Central memory CD8-positive, alpha-beta T cell (primary cell): Measurements from ENCODE around the gene UBE2J2.
A peak's percentile ranks its signal among the peaks of the same experiment; 100 is the strongest.

Experiments
- ATAC-seq: fragments of 150-1000 bp; cut with Tn5 transposase; replicated peaks from 2 replicates; pipeline ENCODE4 v1.10.0; 2022; ENCODE audit warnings: mild to moderate bottlenecking, moderate FRiP score, moderate number of reproducible peaks; ENCODE audit not compliant: poor library complexity, severe bottlenecking; ENCODE audit errors: extremely low read depth
- DNase-seq, 2 donors: peaks; one replicate each; pipeline ENCODE4 v3.0.0; 2021; ENCODE audit warnings: low spot score in 2 of 2
- H3K27ac Mint-ChIP-seq: one replicate; pipeline ENCODE4 v1.8.0; 2022; ENCODE audit warnings: low read depth, mild to moderate bottlenecking, moderate library complexity, mixed read lengths
- H3K27me3 Mint-ChIP-seq: one replicate; pipeline ENCODE4 v1.8.0; 2022; ENCODE audit warnings: mixed read lengths
- H3K36me3 Mint-ChIP-seq: one replicate; pipeline ENCODE4 v1.8.0; 2022; ENCODE audit warnings: mild to moderate bottlenecking, moderate library complexity, mixed read lengths; ENCODE audit not compliant: insufficient read depth
- H3K4me1 Mint-ChIP-seq: one replicate; pipeline ENCODE4 v1.8.0; 2022; ENCODE audit warnings: mixed read lengths
- H3K4me3 Mint-ChIP-seq: one replicate; pipeline ENCODE4 v1.8.0; 2022; ENCODE audit warnings: mild to moderate bottlenecking, moderate library complexity, mixed read lengths
- H3K9me3 Mint-ChIP-seq: one replicate; pipeline ENCODE4 v1.8.0; 2022; ENCODE audit warnings: mixed read lengths

The UBE2J2 gene

GRCh38 chr1:1274931-1275431, 1.3 kb upstream of the UBE2J2 start:
- H3K4me3 Mint-ChIP-seq, result peak overlapping the region; percentile 83
- peaks cover 26% of the 10 kb centered on the region for H3K4me1 Mint-ChIP-seq
- H3K27me3 Mint-ChIP-seq, result no peaks in the 10 kb centered on the region
- H3K9me3 Mint-ChIP-seq, result no peaks in the 10 kb centered on the region
- peaks cover 8% of the 10 kb centered on the region for H3K36me3 Mint-ChIP-seq
- no peak for ATAC-seq
- H3K27ac Mint-ChIP-seq, result no peak overlapping the region
- no peak for DNase-seq

- Mint-ChIP-seq H3K36me3 (peaks cover 9% of the 10 kb centered on the region), H3K9me3 (no peaks in the 10 kb centered on the region), H3K4me1 (peaks cover 29% of the 10 kb centered on the region), H3K27me3 (no peaks in the 10 kb centered on the region), H3K4me3 (peak overlapping the region; percentile 83), H3K27ac (no peak overlapping the region)
- ATAC-seq (no peak), DNase-seq (no peak)
Measured at GRCh38 chr1:1274299-1274930, 761 bp upstream of the UBE2J2 start.

GRCh38 chr1:1273209-1273511, 494 bp downstream of the UBE2J2 start:
- peaks cover 12% of the 10 kb centered on the region for H3K36me3 Mint-ChIP-seq
- DNase-seq, result no peak
- H3K4me1 Mint-ChIP-seq, result peaks cover 30% of the 10 kb centered on the region
- peak overlapping the region; percentile 83 for H3K4me3 Mint-ChIP-seq
- H3K27me3 Mint-ChIP-seq, result no peaks in the 10 kb centered on the region
- no peaks in the 10 kb centered on the region for H3K9me3 Mint-ChIP-seq
- ATAC-seq, result peak; percentile 3
- peak overlapping the region; percentile 85 for H3K27ac Mint-ChIP-seq

- Mint-ChIP-seq H3K4me3 (peak overlapping the region; percentile 83), H3K27ac (peak overlapping the region; percentile 85), H3K27me3 (no peaks in the 10 kb centered on the region), H3K4me1 (peaks cover 33% of the 10 kb centered on the region), H3K36me3 (peaks cover 15% of the 10 kb centered on the region), H3K9me3 (no peaks in the 10 kb centered on the region)
- DNase-seq (no peak), ATAC-seq (no peak)
Measured at GRCh38 chr1:1272341-1273208, 1.1 kb downstream of the UBE2J2 start.

GRCh38 chr1:1270813-1271212, 2.8 kb downstream of the UBE2J2 start:
- Mint-ChIP-seq H3K4me1 (peaks cover 38% of the 10 kb centered on the region), H3K36me3 (peaks cover 19% of the 10 kb centered on the region), H3K27me3 (no peaks in the 10 kb centered on the region)

GRCh38 chr1:1268284-1268682, 5.4 kb downstream of the UBE2J2 start:
- Mint-ChIP-seq H3K36me3 (peaks cover 28% of the 10 kb centered on the region), H3K4me3 (no peak overlapping the region), H3K9me3 (no peaks in the 10 kb centered on the region), H3K27ac (no peak overlapping the region), H3K27me3 (no peaks in the 10 kb centered on the region), H3K4me1 (peaks cover 38% of the 10 kb centered on the region)
- DNase-seq (no peak), ATAC-seq (no peak)

More at GRCh38 chr1:1270813-1271212, 2.8 kb downstream of the UBE2J2 start:
- Mint-ChIP-seq H3K9me3 (no peaks in the 10 kb centered on the region), H3K4me3 (peak overlapping the region; percentile 57), H3K27ac (peak overlapping the region; percentile 85)
- DNase-seq (no peak), ATAC-seq (no peak)

GRCh38 chr1:1267488-1268283, 6.0 kb downstream of the UBE2J2 start:
- Mint-ChIP-seq H3K4me3 (no peak overlapping the region), H3K4me1 (peaks cover 35% of the 10 kb centered on the region), H3K36me3 (peaks cover 30% of the 10 kb centered on the region), H3K27me3 (no peaks in the 10 kb centered on the region), H3K27ac (no peak overlapping the region), H3K9me3 (no peaks in the 10 kb centered on the region)
- ATAC-seq (no peak), DNase-seq (no peak)

GRCh38 chr1:1264868-1265272, 8.8 kb downstream of the UBE2J2 start:
- peaks cover 42% of the 10 kb centered on the region for H3K36me3 Mint-ChIP-seq
- DNase-seq (no peak), ATAC-seq (no peak)
- peaks cover 22% of the 10 kb centered on the region for H3K4me1 Mint-ChIP-seq
- H3K27me3 Mint-ChIP-seq, result no peaks in the 10 kb centered on the region
- peak overlapping the region; percentile 9 for H3K27ac Mint-ChIP-seq
- H3K4me3 Mint-ChIP-seq, result no peak overlapping the region
- H3K9me3 Mint-ChIP-seq, result no peaks in the 10 kb centered on the region

GRCh38 chr1:1264026-1264425, 9.6 kb downstream of the UBE2J2 start:
- H3K4me3 Mint-ChIP-seq, result no peak overlapping the region
- DNase-seq (no peak), ATAC-seq (no peak)
- H3K9me3 Mint-ChIP-seq, result no peaks in the 10 kb centered on the region
- H3K27me3 Mint-ChIP-seq, result no peaks in the 10 kb centered on the region
- peaks cover 24% of the 10 kb centered on the region for H3K4me1 Mint-ChIP-seq
- peaks cover 43% of the 10 kb centered on the region for H3K36me3 Mint-ChIP-seq
- no peak overlapping the region for H3K27ac Mint-ChIP-seq

GRCh38 chr1:1262758-1263157, 10.9 kb downstream of the UBE2J2 start:
- DNase-seq (no peak), ATAC-seq (no peak)
- H3K27ac Mint-ChIP-seq, result no peak overlapping the region
- H3K4me3 Mint-ChIP-seq, result no peak overlapping the region
- no peaks in the 10 kb centered on the region for H3K27me3 Mint-ChIP-seq
- H3K4me1 Mint-ChIP-seq, result peaks cover 23% of the 10 kb centered on the region
- peaks cover 39% of the 10 kb centered on the region for H3K36me3 Mint-ChIP-seq
- H3K9me3 Mint-ChIP-seq, result no peaks in the 10 kb centered on the region

- Mint-ChIP-seq H3K9me3 (no peaks in the 10 kb centered on the region), H3K36me3 (peaks cover 42% of the 10 kb centered on the region), H3K4me3 (no peak overlapping the region), H3K4me1 (peaks cover 22% of the 10 kb centered on the region), H3K27me3 (no peaks in the 10 kb centered on the region), H3K27ac (no peak overlapping the region)
- no peak for DNase-seq
- ATAC-seq, result no peak
Measured at GRCh38 chr1:1262071-1262470, 11.6 kb downstream of the UBE2J2 start.

GRCh38 chr1:1260843-1261560, 12.7 kb downstream of the UBE2J2 start:
- DNase-seq (no peak), ATAC-seq (no peak)
- Mint-ChIP-seq H3K4me1 (peaks cover 20% of the 10 kb centered on the region), H3K36me3 (peaks cover 48% of the 10 kb centered on the region), H3K27me3 (no peaks in the 10 kb centered on the region), H3K27ac (peak overlapping the region; percentile 70), H3K4me3 (no peak overlapping the region), H3K9me3 (no peaks in the 10 kb centered on the region)
